NCI-H510A (cell line): ENCODE results near the gene BIRC6.

Experiments
- DNase-seq: peaks from one replicate; lab custom pipeline; 2025; lab: John Stamatoyannopoulos, UW

BIRC6 gene

GRCh38 chr2:32376756-32377155, 19.9 kb downstream of the BIRC6 start:
- no peak for DNase-seq

GRCh38 chr2:32377928-32378327, 21.1 kb downstream of the BIRC6 start:
- DNase-seq = no peak

GRCh38 chr2:32379352-32379751, 22.5 kb downstream of the BIRC6 start:
- DNase-seq = no peak

GRCh38 chr2:32383858-32384257, 27.0 kb downstream of the BIRC6 start:
- no peak for DNase-seq

- no peak for DNase-seq
Observed at GRCh38 chr2:32384529-32384928, 27.7 kb downstream of the BIRC6 start.

GRCh38 chr2:32386739-32387138, 29.9 kb downstream of the BIRC6 start:
- no peak for DNase-seq

GRCh38 chr2:32399221-32399620, 42.4 kb downstream of the BIRC6 start:
- DNase-seq = no peak

- no peak for DNase-seq
Observed at GRCh38 chr2:32402091-32402490, 45.3 kb downstream of the BIRC6 start.

- DNase-seq = no peak
Observed at GRCh38 chr2:32403782-32404181, 47.0 kb downstream of the BIRC6 start.

GRCh38 chr2:32404691-32405090, 47.9 kb downstream of the BIRC6 start:
- DNase-seq = no peak

- DNase-seq = no peak
Observed at GRCh38 chr2:32416519-32416918, 59.7 kb downstream of the BIRC6 start.

- no peak for DNase-seq
Observed at GRCh38 chr2:32417659-32418058, 60.8 kb downstream of the BIRC6 start.

GRCh38 chr2:32418778-32419177, 62.0 kb downstream of the BIRC6 start:
- DNase-seq = no peak

- DNase-seq = no peak
Observed at GRCh38 chr2:32422133-32422532, 65.3 kb downstream of the BIRC6 start.

GRCh38 chr2:32423536-32423935, 66.7 kb downstream of the BIRC6 start:
- DNase-seq = no peak

GRCh38 chr2:32424739-32425138, 67.9 kb downstream of the BIRC6 start:
- no peak for DNase-seq

- no peak for DNase-seq
Observed at GRCh38 chr2:32425719-32426141, 68.9 kb downstream of the BIRC6 start.

- peak; percentile 17 for DNase-seq
Observed at GRCh38 chr2:32427672-32428610, 71.1 kb downstream of the BIRC6 start.

- DNase-seq = no peak
Observed at GRCh38 chr2:32430804-32431203, 74.0 kb downstream of the BIRC6 start.

GRCh38 chr2:32436150-32436549, 79.3 kb downstream of the BIRC6 start:
- DNase-seq = no peak

GRCh38 chr2:32442020-32442467, 85.2 kb downstream of the BIRC6 start:
- no peak for DNase-seq

GRCh38 chr2:32446369-32446768, 89.5 kb downstream of the BIRC6 start:
- DNase-seq = no peak

- no peak for DNase-seq
Observed at GRCh38 chr2:32450851-32451250, 94.0 kb downstream of the BIRC6 start.
